DMS 273 (cell line): Measurements from ENCODE around the gene SLC16A6.
"Not testable (repeated sequence)": the region's sequence is repeated elsewhere in the genome, so short reads cannot be mapped to it uniquely, and the experiment has no call there.

Experiments used
- DNase-seq: peaks from one replicate; lab custom pipeline; 2025; ENCODE audit not compliant: unreplicated experiment; lab: John Stamatoyannopoulos, UW

Gene SLC16A6

DNA sequence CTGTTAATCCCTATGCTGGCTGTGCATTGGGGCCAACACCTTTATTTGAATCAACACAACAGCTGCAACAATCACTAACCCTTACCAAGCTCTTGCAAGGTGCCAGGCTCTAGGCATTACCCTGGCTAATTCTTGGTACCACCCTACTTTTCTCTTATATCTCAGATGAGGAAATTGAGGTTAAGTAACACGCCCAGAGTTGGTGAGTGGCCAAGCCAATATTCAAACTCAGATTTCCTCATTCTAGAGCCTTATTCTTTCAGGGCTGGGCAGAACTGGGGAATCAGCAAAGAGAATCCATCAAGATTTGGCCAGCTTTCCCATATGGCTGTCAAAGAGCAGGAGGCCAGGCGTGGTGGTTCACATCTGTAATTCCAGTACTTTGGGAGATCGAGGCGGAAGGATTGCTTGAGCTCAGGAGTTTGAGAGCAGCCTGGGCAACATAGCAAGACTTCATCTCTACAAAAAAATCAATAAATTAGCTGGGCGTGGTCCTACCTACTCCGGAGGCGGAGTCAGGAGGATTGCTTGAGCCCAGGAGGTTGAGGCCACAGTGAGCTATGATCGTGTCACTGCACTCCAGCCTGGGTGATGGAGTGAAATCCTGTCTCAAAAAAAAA, 24.1 kb upstream of the SLC16A6 start:
- DNase-seq, result no peak

GRCh38 chr17:68310152-68310551, 19.2 kb upstream of the SLC16A6 start:
- no peak for DNase-seq

DNA sequence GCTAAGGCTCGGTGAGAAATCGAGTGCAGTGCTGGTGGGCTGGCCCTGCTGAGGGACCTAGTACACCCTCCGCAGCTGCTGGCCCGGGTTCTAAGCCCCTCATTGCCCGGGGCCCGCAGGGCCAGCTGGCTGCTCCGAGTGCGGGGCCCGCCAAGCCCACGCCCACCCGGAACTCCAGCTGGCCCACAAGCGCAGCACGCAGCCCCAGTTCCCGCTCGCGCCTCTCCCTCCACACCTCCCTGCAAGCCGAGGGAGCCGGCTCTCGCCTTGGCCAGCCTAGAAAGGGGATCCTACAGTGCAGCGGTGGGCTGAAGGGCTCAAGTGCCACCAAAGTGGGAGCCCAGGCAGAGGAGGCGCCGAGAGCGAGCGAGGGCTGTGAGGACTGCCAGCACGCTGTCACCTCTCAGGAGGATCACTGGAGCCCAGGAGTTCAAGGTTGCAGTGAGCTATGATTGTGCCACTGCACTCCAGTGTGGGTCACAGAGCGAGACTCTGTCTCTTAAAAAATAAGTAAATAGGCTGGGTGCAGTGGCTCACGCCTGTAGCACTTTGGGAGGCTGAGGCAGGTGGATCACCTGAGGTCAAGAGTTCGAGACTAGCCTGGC, 18.2 kb upstream of the SLC16A6 start:
- DNase-seq, result not testable (repeated sequence)

GRCh38 chr17:68308486-68308885, 17.6 kb upstream of the SLC16A6 start:
- DNase-seq, result not testable (repeated sequence)

DNA sequence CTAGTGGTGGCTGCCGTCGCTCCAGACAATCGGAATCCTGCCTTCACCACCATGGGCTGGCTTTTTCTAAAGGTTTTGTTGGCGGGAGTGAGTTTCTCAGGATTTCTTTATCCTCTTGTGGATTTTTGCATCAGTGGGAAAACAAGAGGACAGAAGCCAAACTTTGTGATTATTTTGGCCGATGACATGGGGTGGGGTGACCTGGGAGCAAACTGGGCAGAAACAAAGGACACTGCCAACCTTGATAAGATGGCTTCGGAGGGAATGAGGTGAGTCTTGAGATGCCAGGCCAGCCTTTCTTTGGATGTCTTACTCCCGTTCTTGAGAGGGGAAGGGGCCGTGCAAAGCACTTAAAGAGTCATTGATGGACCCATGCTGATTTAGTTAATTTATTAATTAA, 16.5 kb upstream of the SLC16A6 start:
- no peak for DNase-seq

DNA sequence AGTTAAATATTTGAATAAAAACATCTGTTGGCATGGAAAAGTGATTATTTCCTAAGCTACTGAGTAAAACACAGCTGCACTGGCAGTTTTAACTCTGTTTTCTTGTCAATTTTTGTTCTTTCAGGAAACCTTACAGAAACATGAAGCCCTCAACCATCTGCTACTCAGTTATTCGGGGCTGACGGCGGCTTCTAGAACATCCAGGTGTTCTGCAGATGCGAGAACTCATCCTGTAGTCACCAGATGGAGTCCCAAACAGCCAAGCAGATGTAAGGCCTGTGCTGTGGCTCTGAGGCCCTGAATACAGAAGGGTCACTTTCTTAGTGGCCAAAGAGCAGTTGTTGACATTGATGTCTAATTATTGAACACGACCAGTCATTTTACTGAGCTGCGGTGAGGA, 15.9 kb upstream of the SLC16A6 start:
- DNase-seq, result no peak

- DNase-seq, result no peak
These were observed 14.2 kb upstream of the SLC16A6 start for GRCh38 chr17:68305142-68305541.

DNA sequence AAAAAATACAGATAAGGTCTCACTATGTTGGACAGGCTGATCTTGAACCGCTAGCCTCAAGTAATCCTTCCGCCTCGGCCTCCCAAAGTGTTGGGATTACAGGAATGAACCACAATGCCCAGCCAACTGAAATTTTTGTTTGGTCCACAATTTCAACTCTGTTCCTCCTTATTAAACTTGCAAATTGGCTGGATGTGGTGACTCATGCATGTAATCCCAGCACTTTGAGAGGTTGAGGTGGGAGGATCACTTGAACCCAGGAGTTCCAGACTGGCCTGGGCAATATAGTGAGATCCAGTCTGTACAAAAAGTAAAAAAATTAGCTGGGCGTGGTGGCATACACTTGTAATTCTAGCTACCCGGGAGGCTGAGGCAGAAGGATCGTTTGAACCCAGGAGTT, 13.8 kb upstream of the SLC16A6 start:
- DNase-seq, result no peak

DNA sequence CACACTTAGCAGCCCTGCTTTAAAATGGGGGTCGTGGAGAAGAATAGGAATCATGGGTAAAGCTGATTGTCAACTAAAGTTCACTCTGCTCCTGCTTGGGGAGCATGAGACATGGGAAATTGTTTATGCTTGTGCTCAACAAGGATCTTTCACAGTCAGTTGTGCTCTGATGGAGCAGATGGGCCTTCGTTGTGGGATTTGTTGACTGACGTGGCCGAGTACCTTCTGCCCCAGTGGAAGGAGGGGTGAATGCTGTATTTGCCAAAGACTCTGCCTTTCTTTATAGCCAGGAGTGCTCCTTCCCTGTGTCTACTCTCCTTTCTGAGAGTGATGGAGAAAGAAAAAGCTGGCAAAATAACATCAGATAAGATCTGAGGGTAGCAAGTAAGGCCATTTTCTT, 11.7 kb upstream of the SLC16A6 start:
- peak; percentile 88 for DNase-seq

DNA sequence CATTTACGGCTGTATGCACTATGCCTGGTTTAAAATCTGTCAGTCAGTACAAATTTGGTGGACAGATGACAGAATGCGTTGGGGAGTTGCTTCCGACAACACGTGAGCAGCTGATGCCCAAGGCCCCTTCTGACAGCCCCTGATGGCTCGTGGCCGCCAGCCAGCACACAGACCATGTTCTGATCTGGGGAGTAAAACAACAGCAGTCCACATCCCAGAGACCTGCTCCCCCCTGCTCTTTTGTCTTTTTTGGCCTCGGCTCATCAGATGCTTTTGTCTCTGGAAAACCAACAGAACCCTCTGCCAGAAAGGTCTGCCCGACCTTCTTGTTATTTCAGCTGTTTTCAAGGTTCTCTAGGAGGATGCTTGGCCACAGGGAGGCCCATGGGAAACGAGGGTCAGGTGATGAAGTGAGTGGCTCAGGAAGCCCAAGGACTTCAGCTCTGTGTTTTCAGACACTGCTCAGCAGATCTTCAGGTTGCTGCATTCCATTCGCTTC, 11.2 kb upstream of the SLC16A6 start:
- DNase-seq, result peak; percentile 80

DNA sequence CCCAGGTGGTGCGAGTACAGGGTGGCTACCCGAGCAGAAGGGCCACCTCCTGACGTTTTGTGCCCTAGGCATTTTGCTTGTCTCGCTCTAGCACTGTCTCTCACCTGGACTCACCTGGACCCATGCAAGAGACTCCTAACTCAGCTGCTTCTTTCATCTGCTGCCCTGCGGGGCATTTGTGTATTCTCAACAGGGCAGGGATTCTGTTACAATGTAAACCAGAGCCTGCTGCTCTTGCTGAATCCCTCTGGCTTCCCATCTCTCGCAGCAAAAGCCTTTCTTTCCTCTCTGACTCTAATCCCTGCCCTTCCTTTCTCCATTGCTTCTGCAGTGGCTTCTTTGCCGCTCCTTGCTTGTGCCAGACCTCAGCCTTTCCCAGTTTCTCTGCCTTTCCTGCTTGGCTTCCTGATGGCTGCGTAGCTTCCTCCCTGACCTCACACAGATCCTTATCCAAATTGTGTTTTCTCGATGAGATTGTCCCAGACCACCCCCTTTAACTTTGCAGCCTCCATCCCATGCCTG, 10.6 kb upstream of the SLC16A6 start:
- DNase-seq, result peak; percentile 46

DNA sequence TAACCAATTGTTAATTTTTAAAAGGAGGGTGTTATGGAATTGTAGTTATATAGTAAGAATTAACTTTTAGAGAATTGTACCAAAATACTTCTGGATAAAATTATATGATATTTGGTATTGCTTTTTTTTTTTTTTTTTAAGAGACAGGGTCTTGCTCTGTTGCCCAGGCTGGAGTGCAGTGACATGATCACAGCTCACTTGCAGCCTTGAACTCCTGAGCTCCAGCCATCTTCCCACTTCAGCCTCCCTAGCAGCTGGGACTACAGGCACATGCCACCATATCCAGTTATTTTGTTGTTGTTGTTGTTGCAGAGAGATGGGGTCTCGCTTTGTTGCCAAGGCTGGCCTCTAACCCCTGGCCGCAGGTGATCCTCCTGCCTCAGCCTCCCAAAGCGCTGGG, 8.9 kb upstream of the SLC16A6 start:
- DNase-seq, result no peak

DNA sequence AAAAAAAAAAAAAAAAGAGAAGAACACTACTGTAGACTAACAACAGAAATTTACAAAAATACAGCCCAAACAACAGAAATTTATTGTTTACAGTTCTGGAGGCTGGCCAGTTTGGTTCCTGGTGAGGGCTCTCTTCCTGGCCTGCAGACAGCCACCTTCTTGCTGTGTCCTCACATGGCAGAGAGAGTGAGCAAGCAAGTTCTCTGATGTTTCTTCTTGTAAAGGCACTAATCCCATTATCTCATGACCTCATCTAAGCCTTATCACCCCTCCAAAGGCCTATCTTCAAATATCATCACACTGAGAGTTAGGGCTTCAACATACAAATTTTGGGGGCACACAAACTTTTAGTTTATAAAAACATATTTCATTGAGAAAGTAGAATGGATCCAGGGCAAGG, 7.7 kb upstream of the SLC16A6 start:
- no peak for DNase-seq

- DNase-seq, result no peak
These were observed 6.3 kb upstream of the SLC16A6 start for GRCh38 chr17:68297195-68297594.

DNA sequence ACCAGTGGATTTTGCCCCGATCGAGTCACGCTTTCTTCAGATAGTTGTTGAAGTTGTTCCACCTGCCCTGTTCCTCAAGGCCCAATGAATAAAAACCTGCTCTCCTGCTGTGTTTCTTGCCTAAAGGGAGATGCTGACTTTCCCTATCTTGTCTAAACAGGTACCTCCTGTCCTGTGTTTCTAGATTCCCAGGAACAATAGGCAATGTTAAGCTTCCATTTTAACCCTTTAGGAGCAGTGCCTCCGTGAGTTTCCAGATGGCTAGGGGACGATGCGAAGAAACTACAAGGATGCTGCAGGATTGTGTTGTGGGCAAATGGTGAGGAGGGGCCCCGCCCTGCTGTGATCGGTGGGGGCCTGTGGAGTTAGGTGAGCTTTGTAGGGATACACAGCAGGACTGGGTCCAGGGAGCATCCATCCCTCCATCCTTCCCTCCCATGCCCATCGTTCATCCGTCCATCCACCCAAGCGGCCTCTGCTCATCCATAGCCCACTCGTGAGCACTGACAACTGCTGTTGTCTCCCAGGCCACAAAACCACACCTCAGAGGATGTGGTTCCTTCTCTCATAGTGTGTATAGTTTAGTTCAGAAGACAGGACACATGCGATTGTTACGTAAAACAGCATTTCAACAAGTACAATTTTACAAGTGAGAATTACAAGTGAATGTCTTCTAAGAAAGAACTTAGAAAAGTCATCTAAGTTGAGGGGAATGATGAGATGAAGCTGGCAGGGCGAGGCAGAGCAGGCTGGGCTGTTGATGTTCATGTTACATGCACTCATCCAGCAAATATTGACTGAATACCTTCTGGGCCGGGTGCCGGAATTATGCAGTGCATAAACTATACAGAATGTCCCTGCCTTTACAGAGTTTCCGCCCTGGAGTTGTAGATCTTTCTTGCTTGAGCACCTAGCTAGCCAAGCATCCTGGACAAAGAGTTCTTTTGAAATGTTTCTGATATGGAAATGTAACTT, 5.6 kb upstream of the SLC16A6 start:
- DNase-seq, result no peak

GRCh38 chr17:68295086-68295485, 4.2 kb upstream of the SLC16A6 start:
- DNase-seq, result no peak

- DNase-seq, result no peak
These were observed 3.7 kb upstream of the SLC16A6 start for GRCh38 chr17:68294617-68295016.

DNA sequence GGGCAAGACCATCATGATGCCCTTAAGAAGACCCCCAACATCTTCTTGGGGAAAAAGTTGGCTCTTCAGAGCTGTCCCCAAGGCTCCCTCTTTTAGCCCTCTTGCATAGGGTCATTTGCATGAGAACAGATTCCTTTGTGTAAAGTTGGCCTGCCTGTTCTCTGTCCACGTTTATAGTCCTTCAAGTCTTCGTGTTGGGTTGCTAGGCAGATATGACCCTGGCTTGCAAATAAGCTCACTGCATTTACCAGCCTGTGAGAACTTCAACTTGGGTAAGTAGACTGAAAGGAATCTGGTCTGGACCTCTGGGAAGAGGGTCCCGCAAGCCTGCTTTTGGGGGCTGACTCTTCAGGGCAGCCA, 3.2 kb upstream of the SLC16A6 start:
- peak; percentile 31 for DNase-seq

- DNase-seq, result no peak
These were observed 2.7 kb upstream of the SLC16A6 start for GRCh38 chr17:68293490-68294195.

DNA sequence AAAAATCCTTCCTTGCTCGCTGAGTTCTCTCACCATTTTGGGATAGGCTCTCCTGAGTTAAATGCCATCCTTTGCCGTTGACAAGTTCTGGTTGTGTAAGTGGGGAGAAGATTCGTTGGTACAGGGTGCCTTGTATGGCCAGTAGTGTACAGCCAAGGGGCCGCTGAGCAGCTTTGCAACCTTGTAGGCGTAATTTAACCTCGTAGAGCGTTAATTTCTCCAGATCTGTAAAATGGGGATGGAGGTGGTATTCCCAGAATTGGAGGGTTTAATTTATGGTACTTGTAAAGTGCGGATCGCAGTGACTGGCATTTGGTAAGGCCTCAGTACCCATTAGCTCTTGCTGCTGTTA, 1.7 kb upstream of the SLC16A6 start:
- no peak for DNase-seq
